GM21367 (cell line): ENCODE measurements around the gene REXO2.

ENCODE experiments used
- ATAC-seq: cut with Tn5 transposase; IDR thresholded peaks from one replicate; pipeline ENCODE4 v1.9.1; 2021; ENCODE audit not compliant: unreplicated experiment

The REXO2 gene

DNA sequence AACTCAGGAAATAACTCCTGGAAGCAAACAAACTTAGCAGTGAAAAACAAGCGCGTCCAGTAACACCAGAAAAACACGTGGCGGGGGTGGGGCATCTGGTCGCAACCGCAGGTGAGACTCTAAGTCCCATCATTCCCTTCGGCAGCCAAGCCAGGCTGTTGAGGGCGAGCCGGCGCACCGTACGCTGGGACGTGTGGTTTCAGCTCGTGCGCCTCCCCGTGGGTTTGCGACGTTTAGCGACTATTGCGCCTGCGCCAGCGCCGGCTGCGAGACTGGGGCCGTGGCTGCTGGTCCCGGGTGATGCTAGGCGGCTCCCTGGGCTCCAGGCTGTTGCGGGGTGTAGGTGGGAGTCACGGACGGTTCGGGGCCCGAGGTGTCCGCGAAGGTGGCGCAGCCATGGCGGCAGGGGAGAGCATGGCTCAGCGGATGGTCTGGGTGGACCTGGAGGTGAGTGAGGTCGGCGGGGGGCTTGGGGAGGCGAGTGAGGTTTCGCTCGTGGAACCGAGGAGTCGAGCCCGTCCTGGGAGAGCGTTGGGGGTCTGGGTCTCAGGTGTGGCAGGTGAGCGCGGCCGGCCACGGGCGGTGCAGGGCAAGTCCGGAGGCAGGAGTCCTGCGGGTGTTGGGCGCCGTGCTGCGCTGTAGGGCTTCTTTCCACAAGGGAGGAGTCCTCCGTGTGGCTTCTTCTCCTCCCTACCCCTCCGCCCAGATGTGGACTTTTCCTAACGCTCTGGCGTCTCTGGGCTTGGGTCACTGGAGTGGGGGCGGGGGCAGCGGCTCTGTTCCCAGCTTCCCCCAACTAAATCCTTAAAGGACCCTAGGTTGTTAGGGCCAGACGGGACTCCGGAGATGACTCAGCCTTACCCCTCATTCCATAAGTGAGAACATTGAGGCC lies at the start of gene REXO2:
Gene REXO2, plus strand, starts transcription at position 239 of the 892 bp plus-strand sequence. Its CDS starts 62 bp downstream, at position 301.
- ATAC-seq = peak; percentile 99

DNA sequence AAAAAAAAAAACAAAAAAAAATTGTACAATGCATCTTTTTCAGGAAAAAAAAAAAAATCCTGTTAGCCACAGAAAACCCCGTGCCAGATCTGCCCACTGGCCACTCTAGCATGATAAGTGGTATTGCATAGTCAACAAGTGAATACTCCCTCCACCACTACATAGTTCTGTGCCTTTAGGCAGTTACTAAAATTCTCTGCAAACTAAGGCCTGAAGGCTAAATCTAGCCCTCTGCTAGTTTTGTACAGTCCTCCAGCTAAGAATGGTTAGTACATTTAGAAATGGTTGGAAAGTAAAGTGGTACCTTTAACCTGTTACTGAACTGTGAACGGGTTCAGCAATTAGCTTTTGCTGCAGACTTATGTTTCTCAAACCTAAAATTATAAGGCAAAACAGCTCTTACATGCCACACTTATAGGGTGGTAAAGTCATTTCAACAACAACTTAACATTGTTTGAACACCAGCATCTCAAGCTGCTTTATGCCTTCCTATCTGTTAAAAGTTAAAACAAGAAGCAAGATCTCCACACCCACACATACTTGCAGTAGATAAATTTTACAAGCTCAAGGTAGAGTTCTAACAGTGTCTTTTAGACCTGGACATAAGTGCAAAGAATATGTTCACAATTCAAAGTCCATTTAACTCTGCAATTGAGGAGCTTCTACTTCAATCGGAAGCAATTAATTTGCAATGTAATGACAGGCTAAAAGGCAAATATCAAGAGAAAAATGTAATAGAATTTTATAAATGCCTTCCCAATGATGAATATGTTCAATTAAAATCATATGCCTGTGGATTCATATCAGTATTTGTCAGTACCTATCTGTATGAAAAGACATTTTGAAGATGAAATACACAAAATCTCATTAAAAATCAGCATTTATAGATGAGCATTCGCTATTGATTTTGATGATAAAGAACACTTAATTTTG lies 46.3 kb upstream of the REXO2 start:
- no peak for ATAC-seq

DNA sequence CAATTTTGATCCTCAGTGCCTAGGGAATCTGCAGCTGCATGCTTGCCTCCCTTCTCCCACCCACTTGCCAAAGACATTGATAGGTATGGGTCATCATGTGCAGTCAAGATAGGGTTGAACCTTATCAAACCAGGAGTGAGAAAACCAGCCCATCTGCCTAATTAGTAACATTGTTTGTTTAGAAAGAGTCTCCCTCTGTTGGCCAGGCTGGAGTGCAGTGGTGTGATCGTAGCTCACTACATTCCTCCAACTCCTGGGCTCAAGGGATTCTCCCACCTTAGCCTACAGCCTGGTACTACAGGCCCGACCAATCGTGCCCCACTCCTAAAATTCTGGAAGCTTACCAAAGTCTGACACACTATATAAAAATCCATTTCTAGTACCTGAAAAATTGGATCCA lies 43.5 kb upstream of the REXO2 start:
- no peak for ATAC-seq

DNA sequence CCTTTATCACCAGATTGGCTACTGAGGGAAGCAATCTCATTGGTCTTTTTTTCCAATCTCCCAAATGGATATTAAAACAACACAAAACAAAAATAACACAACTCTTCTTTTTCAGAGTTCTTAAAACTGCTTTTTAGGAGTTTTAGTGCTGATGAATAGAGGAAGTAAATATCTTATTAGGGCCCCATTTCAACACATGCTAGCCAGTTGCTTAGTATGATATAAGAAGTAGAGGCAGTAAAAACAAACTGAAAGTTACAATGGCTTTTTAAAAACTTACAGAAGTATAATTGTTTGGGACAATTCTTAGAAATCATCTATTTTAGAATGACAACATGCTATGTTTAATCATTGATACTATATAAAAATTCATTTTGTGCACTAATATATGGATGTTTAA lies 42.4 kb upstream of the REXO2 start:
- no peak for ATAC-seq

DNA sequence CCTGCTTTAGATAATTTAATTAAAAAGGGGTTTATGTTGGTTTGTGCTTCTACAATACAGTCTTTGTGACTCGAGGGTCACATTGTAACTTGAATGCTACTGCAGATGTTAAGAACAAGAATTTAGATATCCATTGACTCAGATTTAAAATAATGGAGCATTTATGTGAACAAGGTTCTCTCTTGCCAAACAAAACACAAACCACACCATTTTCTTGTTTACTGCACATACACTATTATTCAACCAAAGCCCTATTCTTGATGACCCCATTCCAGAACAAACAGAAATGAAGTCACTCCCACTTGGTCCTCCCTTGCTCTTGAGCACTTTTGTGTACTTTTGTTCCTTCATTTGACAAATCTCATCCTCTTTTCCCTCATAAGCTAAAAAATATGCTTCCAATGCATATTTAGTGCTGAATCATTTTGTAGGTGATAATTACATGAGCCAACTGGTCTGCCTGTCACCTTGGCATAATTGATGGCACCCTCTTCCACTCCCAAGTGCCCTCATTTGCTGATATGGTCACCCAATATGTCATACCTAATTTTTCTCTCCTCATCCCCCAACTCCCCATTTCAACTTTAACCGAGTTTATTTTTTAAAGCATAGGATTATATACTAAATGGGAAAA lies 41.8 kb upstream of the REXO2 start:
- ATAC-seq = no peak

DNA sequence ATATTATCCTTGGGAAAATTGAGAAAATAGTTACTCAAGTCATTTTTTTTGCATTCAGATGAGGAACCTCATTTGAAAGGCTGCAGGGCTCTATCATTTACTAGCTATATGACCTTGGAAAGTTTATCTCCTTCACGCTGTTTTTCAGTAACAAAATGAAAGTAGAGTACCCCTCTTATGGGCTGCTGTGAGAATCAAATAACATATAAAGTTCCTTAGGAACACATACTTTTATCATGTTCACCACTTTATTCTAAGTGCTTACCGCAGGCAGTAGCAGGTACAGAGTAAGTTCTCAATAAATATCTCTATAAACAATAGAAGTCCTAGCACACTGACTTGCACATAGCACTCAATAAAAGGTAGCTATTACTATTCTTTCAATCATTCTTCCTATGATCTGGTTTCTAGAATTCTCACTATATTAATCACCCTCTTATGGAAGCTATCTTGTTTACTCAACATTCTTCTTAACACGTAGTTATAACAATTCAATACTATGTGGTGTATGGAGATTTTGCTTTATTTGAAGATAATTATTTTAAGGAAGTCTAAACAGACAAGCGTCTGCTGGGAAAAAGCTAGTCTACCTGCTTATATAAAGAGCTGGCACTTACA lies 40.9 kb upstream of the REXO2 start:
- no peak for ATAC-seq

DNA sequence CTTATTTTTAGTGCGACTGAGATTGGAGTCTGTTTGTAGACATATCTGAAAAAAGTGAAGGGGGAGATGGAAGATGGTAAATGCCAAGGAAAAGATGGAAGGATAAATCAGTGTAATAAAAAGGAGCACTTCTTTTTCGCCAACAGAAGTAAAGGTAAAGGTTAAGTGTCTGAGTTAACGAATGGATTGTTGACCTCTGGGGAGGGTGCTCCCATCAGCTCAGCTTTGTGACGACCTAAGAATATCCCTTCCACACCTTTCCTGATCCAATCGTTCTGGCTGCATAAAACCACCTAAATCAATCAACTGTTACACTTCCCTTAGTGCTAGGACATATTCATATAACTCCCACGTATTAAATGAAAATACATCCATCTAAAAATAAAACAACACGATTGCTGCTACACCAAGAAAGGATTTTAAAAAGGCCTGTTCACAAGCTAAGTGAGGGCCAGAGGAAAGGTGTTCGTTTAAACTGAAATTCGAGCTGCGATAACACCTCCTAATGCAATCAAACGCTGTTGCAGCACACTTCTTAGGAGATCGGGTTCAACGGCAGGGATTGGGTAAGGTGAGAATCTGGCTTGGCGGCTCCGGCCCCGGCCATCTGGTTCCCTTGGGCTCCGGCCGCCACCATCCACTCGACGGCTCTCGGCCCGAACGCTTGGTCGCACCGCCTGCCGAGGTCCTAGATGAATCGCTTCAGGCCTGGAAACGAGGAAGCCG lies 39.6 kb upstream of the REXO2 start:
- peak; percentile 29 for ATAC-seq

DNA sequence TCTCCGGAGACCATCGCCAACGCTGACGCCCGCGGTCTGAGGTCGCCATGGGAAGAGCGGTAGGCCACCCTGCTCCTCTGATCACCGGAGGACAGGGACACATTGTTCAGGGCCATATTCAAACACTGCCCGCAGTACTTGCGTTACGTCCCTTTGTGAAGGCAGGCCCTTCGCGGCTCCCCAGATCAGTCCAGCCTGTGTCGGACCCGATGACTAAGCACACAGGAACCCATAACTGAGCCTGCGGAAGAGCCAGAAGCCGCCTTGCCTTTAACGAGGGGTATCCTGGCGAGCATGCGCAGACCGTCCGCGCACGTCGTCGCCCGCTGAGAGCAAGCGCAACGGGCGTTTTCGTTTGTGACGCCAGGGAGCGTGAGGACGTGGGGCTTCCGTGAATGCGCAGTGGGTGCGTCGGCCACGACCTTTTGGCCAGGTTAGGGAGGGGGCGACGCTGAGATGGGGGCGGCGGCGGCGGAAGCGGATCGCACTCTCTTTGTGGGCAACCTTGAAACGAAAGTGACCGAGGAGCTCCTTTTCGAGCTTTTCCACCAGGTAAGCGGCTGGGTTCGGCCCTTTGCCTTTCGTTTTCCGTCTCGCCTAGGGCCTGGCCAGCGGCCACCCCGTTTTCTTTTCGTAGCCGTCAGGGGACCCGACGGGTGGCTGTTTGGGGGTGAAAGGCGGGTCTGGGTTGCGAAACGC lies 38.9 kb upstream of the REXO2 start, which contains the start of the genes C11orf71 and RBM7:
Gene C11orf71, minus strand, starts transcription at position 296 of the 699 bp plus-strand sequence. Its CDS starts 180 bp downstream, at position 116.
Gene RBM7, plus strand, starts transcription at position 451 of the 699 bp plus-strand sequence. Its CDS starts 6 bp downstream, at position 457.
- ATAC-seq = peak; percentile 92

DNA sequence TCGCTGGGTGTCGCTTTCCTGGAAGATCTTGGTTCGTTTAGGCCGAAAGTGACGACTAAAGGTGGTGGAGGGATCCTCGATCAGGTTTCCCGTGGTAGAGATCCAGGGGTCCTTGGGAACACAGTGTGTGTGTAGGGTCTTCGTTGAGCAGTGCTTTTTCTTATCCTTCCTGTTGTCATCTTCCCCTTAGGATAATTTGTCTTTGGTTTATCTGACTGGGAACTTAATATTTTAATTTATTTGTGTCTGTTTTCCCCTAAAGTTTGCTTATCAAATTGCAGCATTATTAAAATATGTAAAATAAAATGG lies 38.4 kb upstream of the REXO2 start:
- no peak for ATAC-seq

DNA sequence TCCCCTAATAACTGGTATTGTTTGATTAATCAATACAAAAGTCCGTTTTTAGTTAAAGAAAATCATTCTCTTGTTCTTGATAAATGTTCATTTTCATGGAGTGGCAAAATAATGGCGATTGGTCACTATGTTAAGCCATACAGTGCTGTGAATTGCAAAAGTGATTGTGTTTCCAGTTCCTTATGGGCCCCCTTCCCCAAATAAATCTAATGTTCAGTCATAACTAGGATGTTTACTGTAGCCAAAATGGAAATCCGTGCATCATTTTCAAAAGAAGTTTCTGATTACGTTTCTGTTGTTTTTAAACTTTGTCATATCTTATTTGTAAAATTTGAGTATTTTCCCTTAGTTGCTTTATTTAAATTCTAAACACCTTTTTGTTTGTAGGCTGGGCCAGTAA lies 38.0 kb upstream of the REXO2 start:
- no peak for ATAC-seq

DNA sequence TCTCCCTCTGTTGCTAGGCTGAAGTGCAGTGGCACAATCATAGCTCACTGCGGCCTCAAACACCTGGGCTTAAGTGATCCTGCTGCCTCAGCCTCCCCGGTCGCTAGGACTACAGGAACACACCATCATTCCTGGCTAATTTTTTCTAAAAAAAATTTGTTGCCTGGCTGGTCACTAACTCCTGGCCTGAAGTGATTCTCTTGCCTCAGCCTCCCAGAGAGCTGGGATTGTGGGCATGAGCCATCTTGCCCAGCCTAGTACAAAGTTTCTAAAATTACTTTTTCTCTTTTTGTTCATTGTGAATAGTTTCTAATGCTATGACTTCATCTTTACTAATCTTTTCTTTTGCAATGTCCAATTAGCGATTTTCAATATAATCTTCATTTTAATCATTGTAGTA lies 26.3 kb upstream of the REXO2 start:
- ATAC-seq = no peak

DNA sequence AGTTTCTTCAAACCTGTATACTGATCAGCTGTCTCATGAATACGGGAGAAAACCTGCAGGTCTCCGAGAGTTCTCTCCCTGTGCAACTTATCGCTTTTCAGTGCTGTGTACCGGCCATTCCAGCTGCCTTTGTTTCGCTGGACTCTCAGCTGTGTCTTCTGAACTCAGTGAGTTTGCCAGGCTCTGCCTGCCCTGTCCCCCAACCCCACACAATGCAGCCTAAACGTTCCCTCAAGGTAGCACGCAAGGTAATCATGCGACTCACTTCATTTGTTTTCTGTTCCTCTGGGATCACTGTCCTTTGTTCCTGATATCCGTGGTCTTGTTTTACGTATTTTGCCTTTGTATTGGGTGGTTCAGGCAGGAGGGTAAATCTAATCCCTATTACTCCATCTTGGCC lies 25.3 kb upstream of the REXO2 start:
- ATAC-seq = no peak

DNA sequence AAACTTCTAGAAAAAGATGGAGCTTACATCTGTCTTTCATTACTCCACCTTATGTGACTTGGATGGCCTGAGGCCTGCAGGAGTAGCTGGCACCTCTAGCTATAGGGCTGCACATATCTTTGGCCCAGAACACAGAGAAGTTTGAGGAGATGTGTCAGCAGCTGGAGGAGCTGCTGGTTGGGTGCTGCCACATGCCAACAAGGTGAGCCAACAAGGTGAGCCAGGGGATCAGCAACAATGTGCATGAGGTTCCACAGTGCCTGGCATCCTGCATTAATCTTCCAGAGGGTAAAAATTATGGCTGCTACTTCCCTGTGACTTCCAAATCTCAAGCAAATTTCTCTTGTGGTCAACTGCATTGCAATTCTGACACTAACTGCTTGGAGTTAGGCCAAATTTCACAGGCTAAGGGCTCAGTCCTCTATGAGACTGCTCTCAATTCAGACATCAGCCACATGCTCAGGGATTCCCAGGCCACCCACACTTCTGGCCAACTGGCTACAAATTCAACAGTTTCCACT lies 22.8 kb upstream of the REXO2 start:
- ATAC-seq = no peak

DNA sequence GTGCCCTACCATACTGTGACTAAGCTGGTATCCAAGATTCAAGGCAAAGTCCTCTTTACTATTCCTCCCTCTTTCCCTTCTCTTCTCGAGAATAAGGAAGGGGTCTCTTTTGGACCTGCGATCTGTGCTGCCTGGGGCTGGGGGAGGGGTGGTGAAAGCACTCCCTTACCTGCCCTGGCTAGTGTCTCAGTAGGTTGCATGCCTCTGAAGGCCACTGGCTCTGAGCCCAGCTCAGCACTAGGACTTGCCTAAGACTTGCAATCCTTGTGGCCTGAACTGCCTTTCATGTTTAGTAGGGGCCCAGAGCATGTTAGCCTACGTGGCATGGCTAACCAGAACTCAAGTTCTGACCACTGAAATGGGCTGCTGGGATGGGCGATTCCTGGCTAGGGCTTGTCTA lies 13.0 kb upstream of the REXO2 start:
- no peak for ATAC-seq

DNA sequence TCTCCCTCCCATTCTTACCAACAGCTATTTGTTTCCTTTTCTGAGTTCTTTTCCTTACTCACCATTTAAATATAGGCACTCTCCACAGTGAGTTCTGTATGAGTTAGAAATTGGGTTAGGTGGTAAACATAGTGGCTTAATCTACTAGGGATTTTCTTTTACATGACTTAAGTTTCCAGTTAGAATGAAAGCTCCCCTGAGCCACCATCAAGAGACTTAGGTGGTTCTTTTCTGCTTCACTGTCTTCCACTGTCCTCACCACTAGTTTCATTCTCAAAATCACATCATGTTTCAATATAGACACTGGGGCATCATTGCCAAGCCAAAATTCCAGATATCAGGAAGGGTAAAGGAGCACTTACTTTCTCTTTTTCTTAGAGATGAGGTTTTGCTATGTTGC lies 9.0 kb upstream of the REXO2 start:
- no peak for ATAC-seq

DNA sequence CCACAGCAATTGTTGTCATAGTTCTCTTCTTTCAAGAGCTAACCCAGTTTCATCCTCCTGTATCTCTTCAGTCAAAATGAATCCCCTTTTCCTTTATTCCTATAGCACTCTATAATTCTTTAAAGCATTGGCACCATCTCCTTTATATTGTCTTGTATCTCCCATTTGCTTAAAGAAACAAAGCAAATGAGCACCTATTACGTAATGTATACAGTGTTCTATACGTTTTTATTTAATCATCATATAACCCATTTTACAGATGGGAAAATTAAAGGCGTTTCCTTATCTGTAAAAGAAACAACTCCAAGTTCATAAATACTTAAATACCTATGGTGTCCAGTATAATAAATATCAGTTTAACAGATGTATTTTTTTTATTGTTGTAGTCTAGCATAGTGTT lies 6.4 kb upstream of the REXO2 start:
- ATAC-seq = no peak

DNA sequence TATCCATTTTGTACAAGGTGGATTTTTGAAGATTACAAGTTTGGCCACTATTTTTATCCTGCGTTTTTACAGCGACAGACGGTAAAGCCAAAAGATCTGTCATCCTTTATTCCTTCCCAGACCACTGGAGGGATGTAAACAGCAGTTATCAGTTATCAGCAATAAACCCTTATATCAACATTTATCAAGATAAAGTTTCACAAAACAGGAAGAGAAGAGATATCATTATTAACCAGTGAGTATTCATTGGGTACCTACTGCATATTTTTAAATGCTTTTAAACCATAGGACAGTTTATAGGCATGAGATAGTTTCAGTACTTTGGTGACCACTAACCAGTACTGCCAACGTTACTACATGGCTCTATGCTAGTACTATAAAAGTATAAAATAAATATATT lies 5.9 kb upstream of the REXO2 start:
- ATAC-seq = no peak

DNA sequence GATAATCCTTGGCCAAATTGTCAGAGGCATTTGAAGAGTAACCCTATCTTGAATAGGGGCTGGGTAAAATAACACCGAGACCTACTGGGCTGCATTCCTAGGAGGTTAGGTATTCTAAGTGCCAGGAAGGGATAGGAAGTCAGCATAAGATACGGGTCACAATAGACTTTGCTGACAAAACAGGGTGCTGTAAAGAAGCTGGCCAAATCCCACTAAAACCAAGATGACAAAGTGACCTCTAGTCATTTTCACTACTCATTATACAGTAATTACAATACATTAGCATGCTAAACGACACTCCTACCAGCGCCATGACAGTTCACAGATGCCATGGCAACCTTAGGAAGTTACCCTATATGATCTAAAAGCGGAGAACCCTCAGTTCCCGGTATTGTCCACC lies 964 bp upstream of the REXO2 start:
- ATAC-seq = no peak

DNA sequence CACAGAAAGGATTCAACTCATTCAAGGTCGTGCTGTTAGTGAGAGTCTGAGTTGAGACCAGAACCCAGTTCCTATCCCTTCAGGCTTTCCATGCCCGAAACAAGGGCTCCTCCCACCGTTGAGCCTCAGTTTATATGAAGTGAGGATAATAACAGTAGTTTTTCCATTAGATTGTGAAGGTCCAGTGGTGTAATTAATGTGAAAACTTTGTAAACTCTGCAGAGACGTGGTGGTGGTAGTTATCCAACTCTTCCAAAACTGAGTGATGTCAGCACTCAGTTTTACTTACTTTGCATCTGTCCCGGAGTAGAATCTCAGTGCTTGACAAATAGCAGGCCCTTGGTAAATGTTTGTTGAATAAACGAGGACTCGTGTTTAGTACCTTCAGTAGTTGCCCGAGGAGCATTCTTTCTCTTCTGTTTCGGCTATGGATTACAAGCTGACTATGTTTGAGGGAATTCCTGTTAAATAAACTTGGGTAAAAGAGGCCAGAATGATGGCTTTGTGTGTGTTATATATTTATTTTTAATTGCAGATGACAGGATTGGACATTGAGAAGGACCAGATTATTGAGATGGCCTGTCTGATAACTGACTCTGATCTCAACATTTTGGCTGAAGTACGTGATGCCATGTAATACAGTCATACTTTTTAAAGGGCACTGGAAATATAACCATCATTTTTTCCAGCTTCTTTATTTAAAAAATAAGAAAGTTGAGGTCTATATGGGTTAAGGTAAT lies 1.0 kb downstream of the REXO2 start:
- no peak for ATAC-seq
